ENCODE measurements around the gene PDHB.

DNA sequence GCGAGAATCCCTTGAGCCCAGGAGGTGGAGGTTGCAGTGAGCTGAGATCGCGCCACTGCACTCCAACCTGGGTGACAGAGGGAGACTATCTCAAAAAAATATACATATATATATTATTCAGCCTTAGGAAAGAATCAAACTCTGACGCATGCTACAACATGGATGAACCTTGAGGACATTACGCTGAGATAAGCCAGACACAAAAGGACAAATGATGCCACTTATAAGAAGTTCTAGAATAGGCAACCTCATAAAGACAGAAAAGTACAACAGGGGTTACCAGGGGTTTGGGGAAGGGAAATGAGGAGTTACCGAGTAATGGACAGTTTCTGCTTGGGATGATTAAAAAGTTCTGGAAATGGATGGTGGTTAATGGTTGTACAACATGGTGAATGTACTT is 727 bp downstream of the PDHB start:
- TF ChIP-seq MIER3 (CRISPR knock-in tag; IDR thresholded peaks at IDR 0.05; ENCODE audit: borderline replicate concordance) = no peak
- TF ChIP-seq ZNF274 (CRISPR knock-in tag; IDR thresholded peaks at IDR 0.05) = no peak
- TF ChIP-seq ELF4 (CRISPR knock-in tag; IDR thresholded peaks at IDR 0.05; ENCODE audit: borderline replicate concordance) = no peak
- TF ChIP-seq TAF1 (CRISPR knock-in tag; IDR thresholded peaks at IDR 0.05) = no peak
- TF ChIP-seq, protein P1, sequence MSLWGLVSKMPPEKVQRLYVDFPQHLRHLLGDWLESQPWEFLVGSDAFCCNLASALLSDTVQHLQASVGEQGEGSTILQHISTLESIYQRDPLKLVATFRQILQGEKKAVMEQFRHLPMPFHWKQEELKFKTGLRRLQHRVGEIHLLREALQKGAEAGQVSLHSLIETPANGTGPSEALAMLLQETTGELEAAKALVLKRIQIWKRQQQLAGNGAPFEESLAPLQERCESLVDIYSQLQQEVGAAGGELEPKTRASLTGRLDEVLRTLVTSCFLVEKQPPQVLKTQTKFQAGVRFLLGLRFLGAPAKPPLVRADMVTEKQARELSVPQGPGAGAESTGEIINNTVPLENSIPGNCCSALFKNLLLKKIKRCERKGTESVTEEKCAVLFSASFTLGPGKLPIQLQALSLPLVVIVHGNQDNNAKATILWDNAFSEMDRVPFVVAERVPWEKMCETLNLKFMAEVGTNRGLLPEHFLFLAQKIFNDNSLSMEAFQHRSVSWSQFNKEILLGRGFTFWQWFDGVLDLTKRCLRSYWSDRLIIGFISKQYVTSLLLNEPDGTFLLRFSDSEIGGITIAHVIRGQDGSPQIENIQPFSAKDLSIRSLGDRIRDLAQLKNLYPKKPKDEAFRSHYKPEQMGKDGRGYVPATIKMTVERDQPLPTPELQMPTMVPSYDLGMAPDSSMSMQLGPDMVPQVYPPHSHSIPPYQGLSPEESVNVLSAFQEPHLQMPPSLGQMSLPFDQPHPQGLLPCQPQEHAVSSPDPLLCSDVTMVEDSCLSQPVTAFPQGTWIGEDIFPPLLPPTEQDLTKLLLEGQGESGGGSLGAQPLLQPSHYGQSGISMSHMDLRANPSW (CRISPR knock-in tag; IDR thresholded peaks at IDR 0.05; ENCODE audit: borderline replicate concordance) = no peak
- TF ChIP-seq, protein P2, sequence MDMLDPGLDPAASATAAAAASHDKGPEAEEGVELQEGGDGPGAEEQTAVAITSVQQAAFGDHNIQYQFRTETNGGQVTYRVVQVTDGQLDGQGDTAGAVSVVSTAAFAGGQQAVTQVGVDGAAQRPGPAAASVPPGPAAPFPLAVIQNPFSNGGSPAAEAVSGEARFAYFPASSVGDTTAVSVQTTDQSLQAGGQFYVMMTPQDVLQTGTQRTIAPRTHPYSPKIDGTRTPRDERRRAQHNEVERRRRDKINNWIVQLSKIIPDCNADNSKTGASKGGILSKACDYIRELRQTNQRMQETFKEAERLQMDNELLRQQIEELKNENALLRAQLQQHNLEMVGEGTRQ (IDR thresholded peaks at IDR 0.05; ENCODE audit: low read depth, low read length) = no peak
- TF ChIP-seq, protein P2 (CRISPR knock-in tag; IDR thresholded peaks at IDR 0.05; ENCODE audit: borderline replicate concordance) = no peak
- TF ChIP-seq POLR2AphosphoS5 (IDR thresholded peaks at IDR 0.05; ENCODE audit: low read depth, low read length) = no peak
- TF ChIP-seq RFXANK (CRISPR knock-in tag; IDR thresholded peaks at IDR 0.05) = no peak
- TF ChIP-seq, protein P3, sequence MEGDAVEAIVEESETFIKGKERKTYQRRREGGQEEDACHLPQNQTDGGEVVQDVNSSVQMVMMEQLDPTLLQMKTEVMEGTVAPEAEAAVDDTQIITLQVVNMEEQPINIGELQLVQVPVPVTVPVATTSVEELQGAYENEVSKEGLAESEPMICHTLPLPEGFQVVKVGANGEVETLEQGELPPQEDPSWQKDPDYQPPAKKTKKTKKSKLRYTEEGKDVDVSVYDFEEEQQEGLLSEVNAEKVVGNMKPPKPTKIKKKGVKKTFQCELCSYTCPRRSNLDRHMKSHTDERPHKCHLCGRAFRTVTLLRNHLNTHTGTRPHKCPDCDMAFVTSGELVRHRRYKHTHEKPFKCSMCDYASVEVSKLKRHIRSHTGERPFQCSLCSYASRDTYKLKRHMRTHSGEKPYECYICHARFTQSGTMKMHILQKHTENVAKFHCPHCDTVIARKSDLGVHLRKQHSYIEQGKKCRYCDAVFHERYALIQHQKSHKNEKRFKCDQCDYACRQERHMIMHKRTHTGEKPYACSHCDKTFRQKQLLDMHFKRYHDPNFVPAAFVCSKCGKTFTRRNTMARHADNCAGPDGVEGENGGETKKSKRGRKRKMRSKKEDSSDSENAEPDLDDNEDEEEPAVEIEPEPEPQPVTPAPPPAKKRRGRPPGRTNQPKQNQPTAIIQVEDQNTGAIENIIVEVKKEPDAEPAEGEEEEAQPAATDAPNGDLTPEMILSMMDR (CRISPR knock-in tag; IDR thresholded peaks at IDR 0.05) = no peak
- TF ChIP-seq, protein P4, sequence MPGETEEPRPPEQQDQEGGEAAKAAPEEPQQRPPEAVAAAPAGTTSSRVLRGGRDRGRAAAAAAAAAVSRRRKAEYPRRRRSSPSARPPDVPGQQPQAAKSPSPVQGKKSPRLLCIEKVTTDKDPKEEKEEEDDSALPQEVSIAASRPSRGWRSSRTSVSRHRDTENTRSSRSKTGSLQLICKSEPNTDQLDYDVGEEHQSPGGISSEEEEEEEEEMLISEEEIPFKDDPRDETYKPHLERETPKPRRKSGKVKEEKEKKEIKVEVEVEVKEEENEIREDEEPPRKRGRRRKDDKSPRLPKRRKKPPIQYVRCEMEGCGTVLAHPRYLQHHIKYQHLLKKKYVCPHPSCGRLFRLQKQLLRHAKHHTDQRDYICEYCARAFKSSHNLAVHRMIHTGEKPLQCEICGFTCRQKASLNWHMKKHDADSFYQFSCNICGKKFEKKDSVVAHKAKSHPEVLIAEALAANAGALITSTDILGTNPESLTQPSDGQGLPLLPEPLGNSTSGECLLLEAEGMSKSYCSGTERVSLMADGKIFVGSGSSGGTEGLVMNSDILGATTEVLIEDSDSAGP (CRISPR knock-in tag; IDR thresholded peaks at IDR 0.05; ENCODE audit: borderline replicate concordance) = no peak
- no peak for TF ChIP-seq ZNF33B (CRISPR knock-in tag; IDR thresholded peaks at IDR 0.05)
- TF ChIP-seq, protein P5, sequence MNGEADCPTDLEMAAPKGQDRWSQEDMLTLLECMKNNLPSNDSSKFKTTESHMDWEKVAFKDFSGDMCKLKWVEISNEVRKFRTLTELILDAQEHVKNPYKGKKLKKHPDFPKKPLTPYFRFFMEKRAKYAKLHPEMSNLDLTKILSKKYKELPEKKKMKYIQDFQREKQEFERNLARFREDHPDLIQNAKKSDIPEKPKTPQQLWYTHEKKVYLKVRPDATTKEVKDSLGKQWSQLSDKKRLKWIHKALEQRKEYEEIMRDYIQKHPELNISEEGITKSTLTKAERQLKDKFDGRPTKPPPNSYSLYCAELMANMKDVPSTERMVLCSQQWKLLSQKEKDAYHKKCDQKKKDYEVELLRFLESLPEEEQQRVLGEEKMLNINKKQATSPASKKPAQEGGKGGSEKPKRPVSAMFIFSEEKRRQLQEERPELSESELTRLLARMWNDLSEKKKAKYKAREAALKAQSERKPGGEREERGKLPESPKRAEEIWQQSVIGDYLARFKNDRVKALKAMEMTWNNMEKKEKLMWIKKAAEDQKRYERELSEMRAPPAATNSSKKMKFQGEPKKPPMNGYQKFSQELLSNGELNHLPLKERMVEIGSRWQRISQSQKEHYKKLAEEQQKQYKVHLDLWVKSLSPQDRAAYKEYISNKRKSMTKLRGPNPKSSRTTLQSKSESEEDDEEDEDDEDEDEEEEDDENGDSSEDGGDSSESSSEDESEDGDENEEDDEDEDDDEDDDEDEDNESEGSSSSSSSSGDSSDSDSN (CRISPR knock-in tag; IDR thresholded peaks at IDR 0.05) = no peak
- TF ChIP-seq CBX5 (CRISPR knock-in tag; IDR thresholded peaks at IDR 0.05; ENCODE audit: borderline replicate concordance) = no peak

All from HepG2 (cell line).